HAP-1 (cell line): ENCODE results near the gene CXCR4.
A peak's percentile ranks its signal among the peaks of the same experiment; 100 is the strongest.

Experiments used
- DNase-seq, 2 experiments: peaks; one replicate each; pipeline ENCODE4 v3.0.0-alpha.2; 2016 to 2020; ENCODE audit warnings: low spot score in 2 of 2
- H3K27me3 ChIP-seq: fragments of 250-450 bp; sonication (Bioruptor Pico); 2 replicates; pipeline ENCODE4 v1.5.1; 2020; ENCODE audit warnings: low read depth, mild to moderate bottlenecking, moderate library complexity
- H3K36me3 ChIP-seq: fragments of 250-450 bp; sonication (Bioruptor Pico); replicated peaks from 2 replicates; pipeline ENCODE4 v1.5.1; 2020; ENCODE audit warnings: mild to moderate bottlenecking
- H3K4me1 ChIP-seq: fragments of 250-450 bp; sonication (Bioruptor Pico); 2 replicates; pipeline ENCODE4 v1.5.1; 2020; ENCODE audit warnings: mild to moderate bottlenecking
- H3K4me3 ChIP-seq: fragments of 250-450 bp; sonication (Bioruptor Pico); 2 replicates; pipeline ENCODE4 v1.5.1; 2020; ENCODE audit warnings: mild to moderate bottlenecking, moderate library complexity
- H3K9me3 ChIP-seq: fragments of 250-450 bp; sonication (Bioruptor Pico); 2 replicates; pipeline ENCODE4 v1.5.1; 2020; ENCODE audit warnings: mild to moderate bottlenecking, moderate library complexity
- in situ Hi-C: fragments of 300-500 bp; cut with MboI; formaldehyde crosslinking; loops from 3 replicates; pipeline ENCODE4 v1.14.3; 2020; ENCODE audit warnings: low sequenced_read_pairs, inconsistent platforms, mixed read lengths

Gene CXCR4

GRCh38 chr2:136117909-136118818 is at the start of gene CXCR4:
CXCR4 (minus strand) TSS chr2:136118149; CDS start chr2:136118060, 89 bp downstream.
- Histone ChIP-seq H3K36me3 (no peaks in the 10 kb centered on the region; the same call in 1 of the 2 replicates), H3K4me3 (peak within 1 kb of the TSS; percentile 29), H3K4me1 (peaks cover 12% of the 10 kb centered on the region), H3K9me3 (no peaks in the 10 kb centered on the region), H3K27me3 (peaks cover 87% of the 10 kb centered on the region)
- in situ Hi-C loops = no loop called here
- DNase-seq = peak; percentile 59 to 79

GRCh38 chr2:136164280-136164776 is 46.4 kb upstream of the CXCR4 start:
- peaks cover 4% of the 10 kb centered on the region for H3K27me3 ChIP-seq
- H3K4me1 ChIP-seq = no peaks in the 10 kb centered on the region
- H3K4me3 ChIP-seq = no peak overlapping the region
- no peak for DNase-seq
- no peaks in the 10 kb centered on the region for H3K9me3 ChIP-seq
- no peaks in the 10 kb centered on the region for H3K36me3 ChIP-seq
- in situ Hi-C loops = no loop called here

- in situ Hi-C loops = no loop called here
Measured at GRCh38 chr2:136162438-136162837, 44.5 kb upstream of the CXCR4 start.

GRCh38 chr2:136156411-136156810 is 38.5 kb upstream of the CXCR4 start:
- H3K4me1 ChIP-seq = no peaks in the 10 kb centered on the region
- no peak for DNase-seq
- no peaks in the 10 kb centered on the region; the same call in 1 of the 2 replicates for H3K27me3 ChIP-seq
- in situ Hi-C loops = no loop called here
- H3K9me3 ChIP-seq = no peaks in the 10 kb centered on the region
- H3K4me3 ChIP-seq = no peak overlapping the region
- H3K36me3 ChIP-seq = no peaks in the 10 kb centered on the region

More at GRCh38 chr2:136162438-136162837, 44.5 kb upstream of the CXCR4 start:
- DNase-seq = no peak
- Histone ChIP-seq H3K27me3 (peaks cover 2% of the 10 kb centered on the region; the same call in 1 of the 2 replicates), H3K9me3 (no peaks in the 10 kb centered on the region), H3K4me3 (no peak overlapping the region), H3K36me3 (no peaks in the 10 kb centered on the region), H3K4me1 (no peaks in the 10 kb centered on the region)

GRCh38 chr2:136154384-136154783 is 36.4 kb upstream of the CXCR4 start:
- Histone ChIP-seq H3K4me1 (no peaks in the 10 kb centered on the region), H3K9me3 (no peaks in the 10 kb centered on the region), H3K4me3 (no peak overlapping the region), H3K27me3 (peaks cover 2% of the 10 kb centered on the region; the same call in 1 of the 2 replicates), H3K36me3 (no peaks in the 10 kb centered on the region)
- in situ Hi-C loops = no loop called here
- DNase-seq = no peak

GRCh38 chr2:136151021-136151971 is 33.3 kb upstream of the CXCR4 start:
- in situ Hi-C loops = no loop called here
- no peak for DNase-seq
- no peaks in the 10 kb centered on the region for H3K9me3 ChIP-seq
- no peaks in the 10 kb centered on the region for H3K4me1 ChIP-seq
- no peak overlapping the region for H3K4me3 ChIP-seq
- no peaks in the 10 kb centered on the region for H3K36me3 ChIP-seq
- H3K27me3 ChIP-seq = peaks cover 5% of the 10 kb centered on the region; the same call in 1 of the 2 replicates

GRCh38 chr2:136149011-136149410 is 31.1 kb upstream of the CXCR4 start:
- H3K4me1 ChIP-seq = no peaks in the 10 kb centered on the region
- no peak overlapping the region for H3K4me3 ChIP-seq
- H3K9me3 ChIP-seq = no peaks in the 10 kb centered on the region
- peaks cover 5% of the 10 kb centered on the region; the same call in 1 of the 2 replicates for H3K27me3 ChIP-seq
- no peak for DNase-seq
- no peaks in the 10 kb centered on the region for H3K36me3 ChIP-seq
- in situ Hi-C loops = no loop called here

- Histone ChIP-seq H3K9me3 (no peaks in the 10 kb centered on the region), H3K27me3 (peaks cover 5% of the 10 kb centered on the region; the same call in 1 of the 2 replicates), H3K36me3 (no peaks in the 10 kb centered on the region), H3K4me1 (no peaks in the 10 kb centered on the region; the same call in 1 of the 2 replicates), H3K4me3 (no peak overlapping the region)
- in situ Hi-C loops = no loop called here
- DNase-seq = no peak
Measured at GRCh38 chr2:136146564-136146963, 28.6 kb upstream of the CXCR4 start.

GRCh38 chr2:136143603-136144451 is 25.9 kb upstream of the CXCR4 start:
- H3K4me1 ChIP-seq = no peaks in the 10 kb centered on the region; the same call in 1 of the 2 replicates
- H3K9me3 ChIP-seq = no peaks in the 10 kb centered on the region
- in situ Hi-C loops = no loop called here
- no peak overlapping the region for H3K4me3 ChIP-seq
- no peaks in the 10 kb centered on the region for H3K36me3 ChIP-seq
- H3K27me3 ChIP-seq = peaks cover 12% of the 10 kb centered on the region; the same call in 1 of the 2 replicates
- no peak for DNase-seq

GRCh38 chr2:136141510-136142149 is 23.7 kb upstream of the CXCR4 start:
- Histone ChIP-seq H3K36me3 (no peaks in the 10 kb centered on the region), H3K4me3 (no peak overlapping the region), H3K9me3 (no peaks in the 10 kb centered on the region), H3K4me1 (no peaks in the 10 kb centered on the region; the same call in 1 of the 2 replicates), H3K27me3 (peaks cover 9% of the 10 kb centered on the region; the same call in 1 of the 2 replicates)
- peak; percentile 52 to 69 for DNase-seq
- in situ Hi-C loops = no loop called here

GRCh38 chr2:136139631-136140030 is 21.7 kb upstream of the CXCR4 start:
- H3K4me3 ChIP-seq = no peak overlapping the region
- no peak for DNase-seq
- no peaks in the 10 kb centered on the region for H3K9me3 ChIP-seq
- H3K36me3 ChIP-seq = no peaks in the 10 kb centered on the region
- H3K27me3 ChIP-seq = peaks cover 22% of the 10 kb centered on the region; the same call in 1 of the 2 replicates
- in situ Hi-C loops = no loop called here
- no peaks in the 10 kb centered on the region; the same call in 1 of the 2 replicates for H3K4me1 ChIP-seq

- no peak for DNase-seq
- Histone ChIP-seq H3K4me1 (no peaks in the 10 kb centered on the region; the same call in 1 of the 2 replicates), H3K36me3 (no peaks in the 10 kb centered on the region), H3K4me3 (no peak overlapping the region), H3K27me3 (peaks cover 22% of the 10 kb centered on the region; the same call in 1 of the 2 replicates), H3K9me3 (no peaks in the 10 kb centered on the region)
- in situ Hi-C loops = no loop called here
Measured at GRCh38 chr2:136137982-136138381, 20.0 kb upstream of the CXCR4 start.
